Fibroblast of villous mesenchyme (primary cell): ENCODE results near the gene SBK2. TPM values are rescaled to one million over a fixed set of nuclear protein-coding genes. Genes with fewer than 3 reads are reported as not detected.

Experiments
- DNase-seq: peaks from one replicate; pipeline ENCODE4 v3.0.0-alpha.2; 2010; ENCODE audit warnings: low read depth
- H3K4me3 ChIP-seq: 2 replicates; pipeline ENCODE4 v1.5.1; 2011; ENCODE audit warnings: low read depth, mild to moderate bottlenecking, low read length
- CTCF ChIP-seq: IDR thresholded peaks from 2 replicates; pipeline ENCODE4 v1.5.1; 2012; ENCODE audit warnings: low read depth, mild to moderate bottlenecking, low read length; ENCODE audit not compliant: insufficient read depth
- total RNA-seq: library from RNA; depleted of rRNA; stranded (reverse); fragments of >200 nt; gene quantifications from 2 replicates; pipeline ENCODE4 v1.2.3, GENCODE V29; 2012

Gene SBK2
- total RNA-seq, 1 donor, result not detected

- H3K4me3 ChIP-seq, result no peak overlapping the region
- DNase-seq, result no peak
- TF ChIP-seq CTCF, result no peak
These were observed 3.7 kb upstream of the SBK2 start for GRCh38 chr19:55540619-55541018.

- H3K4me3 ChIP-seq, result no peak overlapping the region
- no peak for TF ChIP-seq CTCF
- no peak for DNase-seq
These were observed 2.4 kb upstream of the SBK2 start for GRCh38 chr19:55539090-55539984.

GRCh38 chr19:55538132-55538531, 1.2 kb upstream of the SBK2 start:
- no peak for TF ChIP-seq CTCF
- no peak overlapping the region for H3K4me3 ChIP-seq
- no peak for DNase-seq

GRCh38 chr19:55537741-55538111, 793 bp upstream of the SBK2 start:
- no peak overlapping the region for H3K4me3 ChIP-seq
- no peak for TF ChIP-seq CTCF
- no peak for DNase-seq

GRCh38 chr19:55536366-55536765, 567 bp downstream of the SBK2 start:
- no peak overlapping the region for H3K4me3 ChIP-seq
- no peak for DNase-seq
- no peak for TF ChIP-seq CTCF

- no peak for DNase-seq
- no peak overlapping the region for H3K4me3 ChIP-seq
These were observed 975 bp downstream of the SBK2 start for GRCh38 chr19:55535965-55536350.

More at GRCh38 chr19:55535965-55536350, 975 bp downstream of the SBK2 start:
- no peak for TF ChIP-seq CTCF
